H1 (cell line): ENCODE measurements around the gene CTRL. TPM values are rescaled to one million over a fixed set of nuclear protein-coding genes. Genes with fewer than 3 reads are reported as not detected.

ENCODE experiments used
- GTF2F1 ChIP-seq: IDR thresholded peaks from 2 replicates; pipeline ENCODE4 v1.6.1; 2012; ENCODE audit warnings: low read depth, low read length, improper control_type of control experiment, borderline replicate concordance
- KDM1A ChIP-seq: fragments of 200-600, 300-600 bp; sonication (generic); IDR thresholded peaks from 2 replicates; pipeline ENCODE4 v1.7.1; 2016; ENCODE audit warnings: mild to moderate bottlenecking, low read length, borderline replicate concordance
- SIN3A ChIP-seq, 2 experiments: IDR thresholded peaks in 1 of 2; conservative IDR thresholded peaks in 1 of 2; 2 replicates each; pipeline ENCODE4 v1.6.1; 2011 to 2012; ENCODE audit warnings: low read length in 2 of 2, improper control_type of control experiment in 1 of 2, low read depth in 1 of 2, mild to moderate bottlenecking in 1 of 2
- TBP ChIP-seq: IDR thresholded peaks from 2 replicates; pipeline ENCODE4 v1.6.1; 2011; ENCODE audit warnings: low read depth, low read length, improper control_type of control experiment
- polyA plus RNA-seq, 7 experiments: library from polyadenylated mRNA; depleted of rRNA in 3 of 7; stranded (reverse) in 5 of 7; unstranded in 2 of 7; fragments of >200 nt in 5 of 7; fragments of 200-250 nt in 2 of 7; gene quantifications; 1 replicate in 5 of 7; 2 replicates in 1 of 7; 4 replicates in 1 of 7; pipeline versions ENCODE4 v1.2.1 to v1.2.3, GENCODE V29; 2011 to 2013; ENCODE audit warnings: missing spikeins in 2 of 7, mixed read lengths in 2 of 7
- total RNA-seq: library from RNA; stranded (reverse); fragmentation: NEBNext Ultra II Directional; extraction: Animal tissue kit (Norgen Biotek cat#: 25700); gene quantifications from 2 replicates; pipeline ENCODE4 v1.2.1, GENCODE V29; 2021
- TF ChIP-seq, protein P1 (sequence below): IDR thresholded peaks from 2 replicates; pipeline ENCODE4 v1.6.1; 2011; ENCODE audit warnings: low read length, improper control_type of control experiment
- TF ChIP-seq, protein P2 (sequence below): IDR thresholded peaks from 2 replicates; pipeline ENCODE4 v1.6.1; 2012; ENCODE audit warnings: inconsistent platforms

The CTRL gene
- total and polyA plus RNA-seq, 2 of the 8 experiments (the other 6 are each of a cell fraction or from before 2014, with no cell fraction given): 1.7 to 4.2 TPM

DNA sequence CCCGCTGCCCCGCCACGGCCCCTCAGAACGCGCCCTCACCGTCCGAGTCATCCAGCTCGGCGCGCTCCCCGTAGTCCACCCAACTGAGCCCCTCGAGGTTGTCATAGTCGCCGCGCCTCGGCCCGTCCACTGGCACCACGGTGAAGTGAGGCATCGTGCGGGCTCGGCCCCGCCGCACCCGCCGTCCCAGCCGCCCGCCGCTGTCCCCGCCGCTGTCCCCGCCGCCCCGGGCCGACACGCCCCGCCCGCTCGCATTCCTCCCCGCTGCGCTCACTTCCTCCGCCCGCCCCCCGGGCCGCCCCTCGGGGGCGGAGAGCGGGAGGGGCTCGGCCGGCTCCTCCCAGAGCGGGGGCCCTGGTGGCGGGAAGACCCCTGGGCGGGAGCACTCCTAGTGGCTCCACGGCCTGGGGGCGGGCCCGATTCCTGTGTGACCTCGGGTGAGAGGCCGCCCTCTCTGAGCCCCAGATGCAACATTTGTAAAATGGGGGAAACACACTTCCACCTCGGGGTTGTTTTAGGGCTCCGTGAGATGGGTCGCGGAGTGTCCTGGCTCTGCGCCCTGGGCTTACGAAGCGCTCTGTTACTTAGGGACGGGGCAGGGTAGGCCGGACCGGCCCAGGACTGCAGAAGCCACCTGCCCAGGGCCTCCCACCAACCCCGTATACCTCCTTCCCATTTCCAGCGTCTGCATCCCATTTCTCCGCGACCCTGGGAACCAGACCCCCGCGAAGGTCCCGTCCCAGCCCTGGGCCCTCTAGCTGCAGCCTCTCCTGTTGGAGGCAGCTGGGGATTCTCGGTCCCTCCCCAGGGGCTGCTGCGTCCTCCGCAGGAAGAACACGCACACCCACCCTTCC is 37.0 kb upstream of the CTRL start, which contains the start of gene SLC12A4 (continued):
- TF ChIP-seq, protein P1, sequence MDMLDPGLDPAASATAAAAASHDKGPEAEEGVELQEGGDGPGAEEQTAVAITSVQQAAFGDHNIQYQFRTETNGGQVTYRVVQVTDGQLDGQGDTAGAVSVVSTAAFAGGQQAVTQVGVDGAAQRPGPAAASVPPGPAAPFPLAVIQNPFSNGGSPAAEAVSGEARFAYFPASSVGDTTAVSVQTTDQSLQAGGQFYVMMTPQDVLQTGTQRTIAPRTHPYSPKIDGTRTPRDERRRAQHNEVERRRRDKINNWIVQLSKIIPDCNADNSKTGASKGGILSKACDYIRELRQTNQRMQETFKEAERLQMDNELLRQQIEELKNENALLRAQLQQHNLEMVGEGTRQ: no peak
- TF ChIP-seq SIN3A (conservative IDR thresholded peaks at IDR 0.05 in 1 of 2, IDR thresholded peaks at IDR 0.05 in 1 of 2; ENCODE audit: low read depth in 1 of 2, low read length in 2 of 2) (0 out of 4 replicates have a peak, but pooled peaks of 1 of the 2 experiments have one; percentile 61), KDM1A (peak; percentile 98), TBP (no peak; the same call in 1 of the 2 replicates), GTF2F1 (no peak)
- TF ChIP-seq, protein P2, sequence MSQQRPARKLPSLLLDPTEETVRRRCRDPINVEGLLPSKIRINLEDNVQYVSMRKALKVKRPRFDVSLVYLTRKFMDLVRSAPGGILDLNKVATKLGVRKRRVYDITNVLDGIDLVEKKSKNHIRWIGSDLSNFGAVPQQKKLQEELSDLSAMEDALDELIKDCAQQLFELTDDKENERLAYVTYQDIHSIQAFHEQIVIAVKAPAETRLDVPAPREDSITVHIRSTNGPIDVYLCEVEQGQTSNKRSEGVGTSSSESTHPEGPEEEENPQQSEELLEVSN: peak; percentile 16; the same call in 1 of the 2 replicates
